ENCODE results near the gene ZFP36L2. TPM values are rescaled to one million over a fixed set of nuclear protein-coding genes. Genes with fewer than 3 reads are reported as not detected.
A peak's percentile ranks its signal among the peaks of the same experiment; 100 is the strongest.

Gene ZFP36L2
- total and polyA plus RNA-seq, 2 donors (not counting 3 experiments of a cell fraction or from before 2014, with no cell fraction given), result 14.5 to 75.9 TPM

GRCh38 chr2:43221763-43222474 is 4.5 kb downstream of the ZFP36L2 start:
- Histone ChIP-seq H3K9ac (replicated peaks; ENCODE audit: extremely low read depth, insufficient read depth, low read length) (peak overlapping the region; percentile 90), H3K4me2 (ENCODE audit: insufficient read depth, low read length) (peak overlapping the region; percentile 85), H3K9me1 (replicated peaks; ENCODE audit: control insufficient read depth, extremely low read depth, insufficient read depth, low read length) (no peaks in the 10 kb centered on the region), H3K4me1 (ENCODE audit: control insufficient read depth, extremely low read depth, insufficient read depth, low read length) (peaks cover 54% of the 10 kb centered on the region), H3K27ac (ENCODE audit: insufficient read depth, low read depth, low read length) (peak overlapping the region; percentile 88), H2AFZ (ENCODE audit: low read depth, low read length) (no peak overlapping the region), H3K79me2 (ENCODE audit: control insufficient read depth, insufficient read depth, low read length) (peaks cover 49% of the 10 kb centered on the region), H3K27me3 (ENCODE audit: control insufficient read depth in 2 of 2, insufficient read depth in 2 of 2, low read length in 2 of 2) (no peaks in the 10 kb centered on the region), H4K20me1 (replicated peaks; ENCODE audit: control insufficient read depth, extremely low read depth, insufficient read depth, low read length) (no peaks in the 10 kb centered on the region), H3K9me3 (replicated peaks; ENCODE audit: control insufficient read depth, insufficient read depth, low read length) (no peaks in the 10 kb centered on the region), H3K36me3 (ENCODE audit: control insufficient read depth in 2 of 2, extremely low read depth in 1 of 2, insufficient read depth in 2 of 2, low read length in 2 of 2) (peaks cover 0 to 6% of the 10 kb centered on the region in 2 experiments), H3K4me3 (replicated peaks in 1 of 3; ENCODE audit: insufficient read depth in 1 of 3, low read depth in 1 of 3, low read length in 3 of 3) (peak overlapping the region in 2 of 3 experiments; percentile 90 to 93)
- DNase-seq (ENCODE audit: low read depth, low spot score) (peak; percentile 93), FAIRE-seq (peak; percentile 82)
- POLR2A ChIA-PET, result interaction anchor here (1.0 to 3.4 kb wide), 5 partner anchors 48 to 267 kb away, joined by 3 to 12 read pairs (median 4); no protein-coding TSS in a partner anchor
- BruUV-seq (replicated peaks), result TSS peak; percentile 18
- dilution Hi-C loops (cut with MboI; ENCODE audit: extremely low pct_ligation_motif_present, low sequenced_read_pairs) (loop anchor here (10.0 kb wide), 1 partner anchor 47 kb away; no protein-coding TSS in a partner anchor), intact Hi-C loops (cut with micrococcal nuclease) (loop anchor here (1.0 to 5.0 kb wide), 5 partner anchors 48 to 180 kb away; no protein-coding TSS in a partner anchor)
- CTCF ChIA-PET, result interaction anchor here (0.5 to 12.8 kb wide), 15 partner anchors 42 to 364 kb away, joined by 3 to 240 read pairs (median 5); no protein-coding TSS in a partner anchor
- TF ChIP-seq CTCF (IDR thresholded peaks at IDR 0.05; ENCODE audit: extremely low read depth in 1 of 2, insufficient read depth in 1 of 2, low read depth in 1 of 2, low read length in 2 of 2) (no peak), MAX (IDR thresholded peaks at IDR 0.05; ENCODE audit: insufficient read depth, insufficient read length) (no peak), FOS (IDR thresholded peaks at IDR 0.05; ENCODE audit: borderline replicate concordance, insufficient read depth, low read length) (peak; percentile 88), POLR2A (IDR thresholded peaks at IDR 0.05; ENCODE audit: low read depth, low read length) (peak; percentile 71), GATA2 (IDR thresholded peaks at IDR 0.05; ENCODE audit: insufficient read depth, insufficient read length, low read depth, low read length) (no peak), MYC (IDR thresholded peaks at IDR 0.05; ENCODE audit: low read depth, low read length) (no peak), JUN (IDR thresholded peaks at IDR 0.05; ENCODE audit: borderline replicate concordance, insufficient read depth, insufficient read length, low read depth) (peak; percentile 54), POLR2AphosphoS5 (IDR thresholded peaks at IDR 0.05; ENCODE audit: insufficient read depth, low read depth, low read length) (peak; percentile 76), EZH2 (IDR thresholded peaks at IDR 0.05; ENCODE audit: borderline replicate concordance, low read depth, low read length, severe bottlenecking) (no peak)
